ENCODE results near the gene SLC35G1.

Gene SLC35G1

GRCh38 chr10:93879273-93879672 lies 14.5 kb upstream of the SLC35G1 start:
- no peak for TF ChIP-seq CTCF (IDR thresholded peaks at IDR 0.05; ENCODE audit: insufficient read depth, low read depth, low read length, missing control alignments)
- no peak overlapping the region for H3K4me3 ChIP-seq (ENCODE audit: low read depth, low read length)
- DNase-seq (ENCODE audit: low read depth): no peak

GRCh38 chr10:93894516-93895378 lies 969 bp downstream of the SLC35G1 start:
- no peak for TF ChIP-seq CTCF (IDR thresholded peaks at IDR 0.05; ENCODE audit: insufficient read depth, low read depth, low read length, missing control alignments)
- no peak for DNase-seq (ENCODE audit: low read depth)
- peak overlapping the region; percentile 82 for H3K4me3 ChIP-seq (ENCODE audit: low read depth, low read length)

GRCh38 chr10:93897070-93897780 lies 3.4 kb downstream of the SLC35G1 start:
- peak; percentile 14 for DNase-seq (ENCODE audit: low read depth)
- no peak for TF ChIP-seq CTCF (IDR thresholded peaks at IDR 0.05; ENCODE audit: insufficient read depth, low read depth, low read length, missing control alignments)
- no peak overlapping the region for H3K4me3 ChIP-seq (ENCODE audit: low read depth, low read length)

- no peak for DNase-seq (ENCODE audit: low read depth)
- TF ChIP-seq CTCF (IDR thresholded peaks at IDR 0.05; ENCODE audit: insufficient read depth, low read depth, low read length, missing control alignments): no peak
- H3K4me3 ChIP-seq (ENCODE audit: low read depth, low read length): no peak overlapping the region
Observed at GRCh38 chr10:93899109-93899508, 5.3 kb downstream of the SLC35G1 start.

- no peak for DNase-seq (ENCODE audit: low read depth)
- no peak for TF ChIP-seq CTCF (IDR thresholded peaks at IDR 0.05; ENCODE audit: insufficient read depth, low read depth, low read length, missing control alignments)
- H3K4me3 ChIP-seq (ENCODE audit: low read depth, low read length): no peak overlapping the region
Observed at GRCh38 chr10:93903051-93903450, 9.3 kb downstream of the SLC35G1 start.

GRCh38 chr10:93904901-93905300 lies 11.1 kb downstream of the SLC35G1 start:
- TF ChIP-seq CTCF (IDR thresholded peaks at IDR 0.05; ENCODE audit: insufficient read depth, low read depth, low read length, missing control alignments): no peak
- DNase-seq (ENCODE audit: low read depth): no peak
- H3K4me3 ChIP-seq (ENCODE audit: low read depth, low read length): no peak overlapping the region

Measured in GM12865 (cell line).